T-cell (primary cell): ENCODE data around the gene SHC4. TPM values are rescaled to one million over a fixed set of nuclear protein-coding genes. Genes with fewer than 3 reads are reported as not detected.

Experiments used
- ATAC-seq, 4 experiments: fragments of 200-7000 bp in 3 of 4; fragments of 150-1000 bp in 1 of 4; cut with Tn5 transposase; replicated peaks in 1 of 4; 1 replicate in 3 of 4; 2 replicates in 1 of 4; pipeline ENCODE4 v1.10.0; 2021; ENCODE audit warnings: moderate library complexity in 3 of 4, mild to moderate bottlenecking in 2 of 4, moderate number of reproducible peaks in 1 of 4
- CTCF ChIA-PET, 2 donors: fragments of 300-600 bp; sonication (Branson Sonifier 250); formaldehyde crosslinking; loops; one replicate each; lab custom pipeline; 2022; ENCODE audit warnings: antibody characterized with exemption in 2 of 2; lab: Charles Lee
- POLR2A ChIA-PET, 2 donors: fragments of 300-600 bp; sonication (Branson Sonifier 250); formaldehyde crosslinking; loops; one replicate each; lab custom pipeline; 2022; ENCODE audit warnings: antibody characterized with exemption in 2 of 2; lab: Charles Lee
- DNase-seq, 35 experiments: peaks; one replicate each; pipeline versions ENCODE4 v3.0.0 to v3.0.0-alpha.2; 2013 to 2023
- H3K27ac ChIP-seq: one replicate; pipeline ENCODE4 v1.5.1; 2013; ENCODE audit warnings: low read length
- H3K27me3 ChIP-seq, 2 experiments: replicated peaks in 1 of 2; 1 replicate in 1 of 2; 2 replicates in 1 of 2; pipeline versions ENCODE4 v1.6.1 to v1.7.0; 2013; ENCODE audit warnings: low read length in 1 of 2, mixed read lengths in 1 of 2; ENCODE audit not compliant: control insufficient read depth in 2 of 2, insufficient read depth in 2 of 2; ENCODE audit errors: extremely low read depth in 1 of 2
- H3K36me3 ChIP-seq, 2 donors: 1 replicate in 1 of 2; 2 replicates in 1 of 2; pipeline versions ENCODE4 v1.6.1 to v1.7.0; 2013; ENCODE audit warnings: low read length in 1 of 2; ENCODE audit not compliant: control insufficient read depth in 2 of 2, insufficient read depth in 1 of 2; ENCODE audit errors: extremely low read depth in 1 of 2
- H3K4me1 ChIP-seq, 2 experiments: 1 replicate in 1 of 2; 2 replicates in 1 of 2; pipeline versions ENCODE4 v1.6.1 to v1.7.0; 2013; ENCODE audit warnings: low read length in 2 of 2, mixed read lengths in 1 of 2; ENCODE audit not compliant: insufficient read depth in 2 of 2, control insufficient read depth in 1 of 2; ENCODE audit errors: extremely low read depth in 1 of 2
- H3K4me3 ChIP-seq, 2 donors: 1 replicate in 1 of 2; 2 replicates in 1 of 2; pipeline versions ENCODE4 v1.5.1 to v1.7.0; 2013; ENCODE audit warnings: mild to moderate bottlenecking in 2 of 2, low read length in 1 of 2, moderate library complexity in 1 of 2; ENCODE audit not compliant: control insufficient read depth in 1 of 2; ENCODE audit errors: extremely low read depth in 1 of 2
- H3K9me3 ChIP-seq: 2 replicates; pipeline ENCODE4 v1.7.0; 2013
- H3K27ac Mint-ChIP-seq, 2 donors: one replicate each; pipeline ENCODE4 v1.8.0; 2020 to 2021; ENCODE audit warnings: mild to moderate bottlenecking in 2 of 2, mixed read lengths in 2 of 2
- H3K27me3 Mint-ChIP-seq, 2 donors: one replicate each; pipeline ENCODE4 v1.8.0; 2021 to 2022; ENCODE audit warnings: mixed read lengths in 2 of 2
- H3K36me3 Mint-ChIP-seq: one replicate; pipeline ENCODE4 v1.8.0; 2021; ENCODE audit warnings: mixed read lengths
- H3K4me1 Mint-ChIP-seq, 3 donors: one replicate each; pipeline ENCODE4 v1.8.0; 2020 to 2022; ENCODE audit warnings: mixed read lengths in 3 of 3, mild to moderate bottlenecking in 1 of 3
- H3K4me3 Mint-ChIP-seq, 3 donors: one replicate each; pipeline ENCODE4 v1.8.0; 2020 to 2022; ENCODE audit warnings: mild to moderate bottlenecking in 3 of 3, mixed read lengths in 3 of 3, moderate library complexity in 3 of 3
- H3K9me3 Mint-ChIP-seq, 3 donors: one replicate each; pipeline ENCODE4 v1.8.0; 2020 to 2022; ENCODE audit warnings: mixed read lengths in 3 of 3
- WGBS: methylation state at CpG from one replicate; pipeline ENCODE4 v1.1.5; 2013; ENCODE audit warnings: missing lambda C conversion rate; ENCODE audit not compliant: insufficient coverage; 5-methylcytosine and 5-hydroxymethylcytosine counted together
- total RNA-seq, 35 experiments: library from RNA in 6 of 35; stranded (reverse) in 6 of 35; fragments of 120-200 nt in 1 of 35; gene quantifications; one replicate each; pipeline versions ENCODE4 v1.2.1 to v1.2.4 and lab custom pipeline; 2013 to 2026

Gene SHC4
- total RNA-seq, 5 donors from 2014 or later (not counting 1 experiment from before 2014, with no cell fraction given) = 0.13 to 0.88 (median 0.19) TPM

- no peaks in the 10 kb centered on the region for H3K27me3 Mint-ChIP-seq
- no peak for DNase-seq
- H3K27ac ChIP-seq = no peak overlapping the region
- no peaks in the 10 kb centered on the region for H3K4me1 Mint-ChIP-seq
- ATAC-seq = no peak
- ChIA-PET CTCF (interaction anchor here in 1 of 2 donors (0.8 kb wide), 1 partner anchor 120 kb away, joined by 5 read pairs; no protein-coding TSS in a partner anchor), POLR2A (interaction anchor here (0.6 to 0.7 kb wide), 2 partner anchors 34 to 155 kb away, joined by 3 to 5 read pairs; no protein-coding TSS in a partner anchor)
- no peaks in the 10 kb centered on the region for H3K9me3 ChIP-seq
- no peak overlapping the region for H3K4me3 Mint-ChIP-seq
- peaks cover 5 to 29% of the 10 kb centered on the region in 2 donors for H3K36me3 ChIP-seq
- no CpG with 5 or more reads among the region's 1 CpG for WGBS
- H3K27me3 ChIP-seq = no peaks in the 10 kb centered on the region
- no peak overlapping the region for H3K4me3 ChIP-seq
- peaks cover 30% of the 10 kb centered on the region for H3K36me3 Mint-ChIP-seq
- no peaks in the 10 kb centered on the region for H3K9me3 Mint-ChIP-seq
- H3K4me1 ChIP-seq = no peaks in the 10 kb centered on the region
- H3K27ac Mint-ChIP-seq = no peak overlapping the region
Measured at GRCh38 chr15:48989170-48989569, 25.5 kb upstream of the SHC4 start.

GRCh38 chr15:48987142-48987541 is 23.4 kb upstream of the SHC4 start:
- Histone ChIP-seq H3K36me3 (peaks cover 0 to 16% of the 10 kb centered on the region in 2 donors), H3K27me3 (peaks cover 0 to 2% of the 10 kb centered on the region in 2 experiments), H3K4me3 (no peak overlapping the region), H3K9me3 (no peaks in the 10 kb centered on the region), H3K27ac (no peak overlapping the region), H3K4me1 (no peaks in the 10 kb centered on the region)
- Mint-ChIP-seq H3K36me3 (peaks cover 15% of the 10 kb centered on the region), H3K27ac (no peak overlapping the region), H3K9me3 (no peaks in the 10 kb centered on the region), H3K4me1 (no peaks in the 10 kb centered on the region), H3K4me3 (no peak overlapping the region), H3K27me3 (peaks cover 0 to 6% of the 10 kb centered on the region in 2 donors)
- DNase-seq (no peak), ATAC-seq (no peak)
- POLR2A ChIA-PET = interaction anchor here in 1 of 2 donors (0.6 kb wide), 1 partner anchor 838 kb away, joined by 3 read pairs; no protein-coding TSS in a partner anchor
- CTCF ChIA-PET = interaction anchor here in 1 of 2 donors (1.1 kb wide), 1 partner anchor 11 kb away, joined by 4 read pairs; no protein-coding TSS in a partner anchor

GRCh38 chr15:48986240-48986639 is 22.5 kb upstream of the SHC4 start:
- Mint-ChIP-seq H3K9me3 (no peaks in the 10 kb centered on the region), H3K4me3 (no peak overlapping the region), H3K27me3 (peaks cover 7 to 14% of the 10 kb centered on the region in 2 donors), H3K27ac (no peak overlapping the region), H3K4me1 (no peaks in the 10 kb centered on the region), H3K36me3 (peaks cover 10% of the 10 kb centered on the region)
- WGBS = no CpG with 5 or more reads among the region's 5 CpGs
- DNase-seq (no peak), ATAC-seq (no peak)
- Histone ChIP-seq H3K4me1 (no peaks in the 10 kb centered on the region), H3K27ac (no peak overlapping the region), H3K27me3 (peaks cover 0 to 5% of the 10 kb centered on the region in 2 experiments), H3K4me3 (no peak overlapping the region), H3K36me3 (peaks cover 0 to 8% of the 10 kb centered on the region in 2 donors), H3K9me3 (no peaks in the 10 kb centered on the region)
- POLR2A ChIA-PET = no interaction called here
- CTCF ChIA-PET = interaction anchor here in 1 of 2 donors (0.9 to 1.1 kb wide), 2 partner anchors 11 to 62 kb away, joined by 3 to 4 read pairs; no protein-coding TSS in a partner anchor

GRCh38 chr15:48985516-48985915 is 21.8 kb upstream of the SHC4 start:
- peaks cover 0 to 4% of the 10 kb centered on the region in 2 donors for H3K36me3 ChIP-seq
- ChIA-PET POLR2A (no interaction called here), CTCF (interaction anchor here (0.8 to 1.7 kb wide), 2 partner anchors 10 kb away, joined by 4 read pairs; no protein-coding TSS in a partner anchor)
- H3K27ac ChIP-seq = no peak overlapping the region
- peaks cover 13 to 18% of the 10 kb centered on the region in 2 donors for H3K27me3 Mint-ChIP-seq
- H3K9me3 Mint-ChIP-seq = no peaks in the 10 kb centered on the region
- no peaks in the 10 kb centered on the region for H3K4me1 Mint-ChIP-seq
- H3K4me1 ChIP-seq = no peaks in the 10 kb centered on the region
- H3K27ac Mint-ChIP-seq = no peak overlapping the region
- ATAC-seq (no peak), DNase-seq (no peak)
- H3K36me3 Mint-ChIP-seq = peaks cover 7% of the 10 kb centered on the region
- WGBS = no CpG with 5 or more reads among the region's 3 CpGs
- no peak overlapping the region for H3K4me3 ChIP-seq
- no peak overlapping the region for H3K4me3 Mint-ChIP-seq
- no peaks in the 10 kb centered on the region for H3K9me3 ChIP-seq
- H3K27me3 ChIP-seq = peaks cover 0 to 5% of the 10 kb centered on the region in 2 experiments

GRCh38 chr15:48984811-48985352 is 21.2 kb upstream of the SHC4 start:
- Mint-ChIP-seq H3K27me3 (peaks cover 15 to 22% of the 10 kb centered on the region in 2 donors), H3K4me1 (no peaks in the 10 kb centered on the region), H3K4me3 (no peak overlapping the region), H3K36me3 (peaks cover 3% of the 10 kb centered on the region), H3K27ac (no peak overlapping the region), H3K9me3 (no peaks in the 10 kb centered on the region)
- H3K4me3 ChIP-seq = no peak overlapping the region
- DNase-seq (no peak), ATAC-seq (no peak)
- no peaks in the 10 kb centered on the region for H3K9me3 ChIP-seq
- WGBS = 90% methylated on average over 1 of the region's 4 CpGs
- no peaks in the 10 kb centered on the region for H3K4me1 ChIP-seq
- peaks cover 0 to 5% of the 10 kb centered on the region in 2 experiments for H3K27me3 ChIP-seq
- H3K27ac ChIP-seq = no peak overlapping the region
- peaks cover 0 to 4% of the 10 kb centered on the region in 2 donors for H3K36me3 ChIP-seq
- POLR2A ChIA-PET = interaction anchor here (0.5 to 0.6 kb wide), 2 partner anchors 65 to 92 kb away, joined by 3 to 6 read pairs; no protein-coding TSS in a partner anchor
- CTCF ChIA-PET = interaction anchor here (0.8 to 1.7 kb wide), 2 partner anchors 9 kb away, joined by 4 read pairs; no protein-coding TSS in a partner anchor

- H3K36me3 ChIP-seq = peaks cover 0 to 4% of the 10 kb centered on the region in 2 donors
- POLR2A ChIA-PET = interaction anchor here (0.5 to 0.6 kb wide), 2 partner anchors 66 to 92 kb away, joined by 3 to 6 read pairs; no protein-coding TSS in a partner anchor
- no peak for ATAC-seq
Measured at GRCh38 chr15:48984021-48984710, 20.4 kb upstream of the SHC4 start.

More at GRCh38 chr15:48984021-48984710, 20.4 kb upstream of the SHC4 start:
- CTCF ChIA-PET = interaction anchor here in 1 of 2 donors (1.7 kb wide), 1 partner anchor 8 kb away, joined by 4 read pairs; no protein-coding TSS in a partner anchor
- Mint-ChIP-seq H3K36me3 (peaks cover under 1% of the 10 kb centered on the region), H3K9me3 (no peaks in the 10 kb centered on the region), H3K27ac (no peak overlapping the region), H3K27me3 (peaks cover 19 to 25% of the 10 kb centered on the region in 2 donors), H3K4me3 (no peak overlapping the region), H3K4me1 (no peaks in the 10 kb centered on the region)
- H3K27me3 ChIP-seq = peaks cover 0 to 9% of the 10 kb centered on the region in 2 experiments
- H3K4me3 ChIP-seq = no peak overlapping the region
- no peaks in the 10 kb centered on the region for H3K9me3 ChIP-seq
- H3K27ac ChIP-seq = no peak overlapping the region
- DNase-seq = no peak
- 86% methylated on average over 3 of the region's 7 CpGs for WGBS
- H3K4me1 ChIP-seq = no peaks in the 10 kb centered on the region
